Stimulated activated CD4-positive, alpha-beta T cell treated with anti-CD3 and anti-CD28 coated beads, Interleukin-1b, Interleukin-23, amount 100 ng/mL, for 48 hours (primary cell): ENCODE data around the gene TUBGCP5.

ENCODE experiments used
- DNase-seq: peaks from one replicate; pipeline ENCODE4 v3.0.0-alpha.2; 2020

Gene TUBGCP5

DNA sequence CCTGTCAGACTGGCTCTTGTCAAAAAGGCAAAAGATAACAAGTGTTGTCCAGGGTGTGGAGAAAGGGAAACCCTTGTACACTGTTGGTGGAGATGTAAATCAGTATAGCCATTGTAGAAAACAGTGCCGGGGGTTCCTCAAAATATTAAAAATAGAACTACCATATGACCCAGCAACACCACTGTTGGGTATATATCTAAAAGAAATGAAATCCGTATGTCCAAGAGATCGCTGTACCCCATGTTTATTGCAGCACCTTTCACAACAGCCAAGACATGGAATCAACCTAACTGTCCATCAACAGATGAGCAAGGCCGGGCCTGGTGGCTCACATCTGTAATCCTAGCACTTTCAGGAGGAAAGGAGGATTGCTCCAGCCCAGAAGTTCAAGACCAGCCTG, 65.4 kb downstream of the TUBGCP5 start:
- DNase-seq, result no peak

DNA sequence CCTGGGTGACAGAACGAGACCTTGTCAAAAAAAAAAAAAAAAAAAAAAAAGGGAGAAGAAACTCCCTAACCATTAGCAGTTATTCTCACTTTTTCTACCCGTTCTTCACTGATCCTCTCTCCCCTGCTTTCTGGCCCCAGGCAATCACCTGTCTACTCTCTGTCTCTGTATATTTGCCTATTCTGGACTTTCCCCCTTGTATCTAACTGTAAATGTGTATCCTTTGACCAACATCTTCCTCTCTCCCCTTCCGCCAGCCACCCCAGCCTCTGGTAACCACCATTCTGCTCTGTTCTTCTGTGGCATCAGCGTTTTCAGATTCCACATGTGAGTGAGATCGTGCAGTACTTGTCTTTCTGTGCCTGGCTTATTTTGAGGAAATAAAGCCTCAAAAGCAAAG, 66.1 kb downstream of the TUBGCP5 start:
- DNase-seq, result no peak

- DNase-seq, result no peak
These were observed 69.9 kb downstream of the TUBGCP5 start for GRCh38 chr15:22969489-22969888.

- no peak for DNase-seq
These were observed 71.0 kb downstream of the TUBGCP5 start for GRCh38 chr15:22968366-22968765.

DNA sequence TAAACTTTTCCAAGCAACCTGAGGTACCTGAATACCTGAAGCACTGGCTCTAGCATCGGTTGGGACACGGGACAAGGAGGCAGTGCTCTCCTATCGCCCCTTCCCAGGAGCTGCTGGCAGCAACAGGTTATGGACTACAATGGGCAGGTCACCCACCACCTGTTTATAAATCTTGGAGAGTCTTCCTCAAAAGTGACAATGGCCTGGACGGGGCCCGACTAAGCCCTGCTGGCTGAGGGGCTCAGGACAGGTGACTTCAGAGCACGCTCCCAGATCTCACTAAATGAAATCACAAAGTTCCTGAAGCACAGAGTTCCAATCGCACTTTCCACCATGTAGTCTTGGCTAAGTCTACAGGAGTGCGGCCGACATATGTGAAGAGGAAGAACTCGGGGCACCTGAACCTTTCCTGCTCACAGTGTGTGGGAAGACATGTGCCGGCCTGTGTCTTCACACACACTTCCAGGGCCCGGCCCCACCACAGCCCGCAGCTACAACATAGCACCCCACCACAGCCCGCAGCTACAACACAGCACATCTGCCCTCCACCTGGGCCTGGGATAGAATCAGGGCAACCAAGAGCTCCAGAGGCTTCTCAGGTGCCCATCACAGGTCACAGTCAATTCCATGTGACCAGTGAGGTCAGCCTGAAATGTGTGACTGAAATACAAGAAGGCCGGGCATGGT, 72.1 kb downstream of the TUBGCP5 start:
- no peak for DNase-seq

DNA sequence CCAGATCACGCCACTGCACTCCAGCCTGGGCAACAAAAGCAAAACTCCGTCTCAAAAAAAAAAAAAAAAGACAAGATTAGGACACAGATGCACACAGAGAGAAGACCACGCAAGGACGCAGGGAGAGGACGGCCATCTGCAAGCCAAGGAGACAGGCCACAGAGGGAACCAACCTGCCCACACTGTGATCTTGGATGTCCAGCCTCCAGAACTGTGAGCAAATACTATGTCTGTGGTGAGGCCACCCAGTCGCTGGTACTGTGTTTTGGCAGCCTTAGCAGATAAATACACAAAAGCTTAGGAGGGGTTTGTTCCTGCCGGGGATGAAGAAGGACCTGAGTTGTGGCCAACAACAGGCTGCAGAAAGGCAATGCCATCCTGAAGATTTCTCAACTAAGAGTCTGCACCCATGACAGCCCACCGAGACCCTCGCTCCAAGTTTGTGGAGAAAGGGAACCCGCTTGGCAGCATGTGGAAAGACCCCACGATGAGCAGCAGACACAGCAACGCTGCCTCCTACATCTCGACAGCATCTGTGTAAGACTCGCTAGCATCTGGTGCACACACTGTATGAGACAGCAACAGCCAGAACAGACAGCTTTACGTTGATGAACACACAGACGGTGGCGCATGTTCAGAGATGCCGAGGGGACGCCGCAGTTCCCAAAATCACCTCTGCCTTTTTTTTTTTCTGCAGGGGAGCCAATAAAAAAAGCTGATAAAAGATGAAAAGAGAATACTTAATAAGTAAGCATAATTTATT, 72.9 kb downstream of the TUBGCP5 start:
- no peak for DNase-seq

- no peak for DNase-seq
These were observed 75.7 kb downstream of the TUBGCP5 start for GRCh38 chr15:22963641-22964040.

GRCh38 chr15:22962611-22963010, 76.8 kb downstream of the TUBGCP5 start:
- DNase-seq, result no peak

DNA sequence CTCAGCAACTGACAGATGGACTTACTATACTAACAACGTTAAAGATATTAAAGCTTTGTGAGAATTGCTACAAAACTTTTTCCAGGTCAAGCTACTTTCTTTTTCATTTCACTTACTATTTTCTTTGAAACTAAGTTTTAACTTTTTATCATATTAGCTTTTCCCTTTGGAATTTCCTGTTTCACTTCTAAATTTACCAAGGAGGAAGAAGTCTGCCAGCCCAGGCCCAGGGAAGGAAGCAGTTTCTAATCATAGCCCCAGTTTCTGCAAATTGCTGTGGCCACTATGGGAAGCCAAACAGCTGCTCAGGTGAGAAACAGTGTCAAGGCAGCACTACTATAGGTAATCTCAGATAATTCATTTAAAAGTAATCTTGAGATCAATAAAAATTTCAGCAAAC, 77.6 kb downstream of the TUBGCP5 start:
- no peak for DNase-seq

DNA sequence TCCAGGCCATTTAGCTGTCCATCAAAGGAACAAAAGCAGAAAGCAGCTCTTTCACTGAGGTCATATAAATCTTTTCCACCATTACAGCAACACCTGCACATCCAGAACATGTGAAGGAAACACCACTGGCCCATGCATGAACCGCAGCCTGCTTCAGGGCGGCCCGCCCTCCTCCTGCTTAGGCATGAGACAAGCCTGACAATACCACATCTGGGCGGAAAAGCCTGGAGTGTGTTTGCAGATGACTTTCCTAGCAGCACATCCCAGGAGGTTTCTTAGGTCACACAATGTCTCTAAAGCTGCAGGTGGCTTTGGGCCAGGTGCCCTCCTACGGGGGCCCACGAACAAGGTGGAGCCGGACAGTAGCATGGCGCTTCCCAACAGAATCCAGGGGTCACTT, 78.8 kb downstream of the TUBGCP5 start:
- no peak for DNase-seq

DNA sequence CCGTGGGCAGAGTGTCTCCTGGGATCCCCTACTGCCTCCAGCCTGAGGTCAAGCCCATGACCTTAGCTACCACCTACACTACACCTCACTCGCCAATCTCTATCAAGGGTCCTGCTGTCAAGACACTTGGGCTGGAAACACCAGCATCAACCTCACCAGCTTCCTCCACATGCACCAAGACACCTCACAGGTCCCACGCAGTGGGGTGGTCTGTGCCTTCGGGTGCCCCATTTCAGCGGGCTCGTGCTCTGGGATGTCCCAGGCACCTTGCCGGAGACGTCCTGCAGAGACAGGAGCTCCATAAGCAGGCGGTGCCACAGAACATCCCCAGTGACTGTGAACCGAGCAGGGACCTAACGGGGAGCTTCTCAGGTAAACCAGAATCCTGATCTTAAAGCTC, 79.2 kb downstream of the TUBGCP5 start:
- no peak for DNase-seq

GRCh38 chr15:22959321-22960101, 79.9 kb downstream of the TUBGCP5 start:
- no peak for DNase-seq

DNA sequence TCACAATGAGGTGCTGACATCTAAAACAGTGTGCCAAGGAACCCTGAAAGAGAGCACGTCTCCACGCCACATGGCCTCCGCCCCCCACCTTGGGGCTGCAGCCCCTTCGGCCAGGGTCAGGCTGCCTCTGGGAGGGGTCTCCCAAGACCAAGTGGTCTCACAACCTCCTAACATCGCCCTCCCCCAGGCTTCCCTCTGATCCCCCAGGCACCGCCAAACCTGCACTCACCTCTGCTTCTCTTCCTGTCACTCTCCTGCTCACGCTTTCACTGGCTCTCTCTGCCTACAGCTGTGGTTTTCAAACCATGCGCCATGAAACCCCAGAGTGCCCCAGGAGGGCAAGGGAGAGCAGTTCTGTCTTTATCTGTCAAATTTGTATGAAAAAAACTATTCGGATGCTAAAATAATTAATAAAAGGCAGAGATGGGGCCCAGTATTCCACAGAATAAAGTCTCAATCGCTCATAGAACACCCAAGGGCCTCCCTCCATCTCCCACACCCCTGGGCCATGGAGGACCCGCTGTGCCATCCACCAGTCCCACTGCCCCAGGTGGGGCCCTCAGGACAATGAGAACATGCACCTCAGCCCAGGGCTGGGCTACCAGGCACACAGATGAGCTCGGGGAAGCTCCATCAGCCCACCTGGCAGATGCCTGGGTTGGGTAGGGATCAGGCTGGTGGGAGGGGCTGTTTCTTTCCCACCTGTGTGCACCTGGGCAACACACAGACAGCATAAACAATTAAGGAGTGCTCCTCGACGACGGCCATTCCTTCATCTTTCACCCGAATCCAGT, 80.7 kb downstream of the TUBGCP5 start:
- no peak for DNase-seq

DNA sequence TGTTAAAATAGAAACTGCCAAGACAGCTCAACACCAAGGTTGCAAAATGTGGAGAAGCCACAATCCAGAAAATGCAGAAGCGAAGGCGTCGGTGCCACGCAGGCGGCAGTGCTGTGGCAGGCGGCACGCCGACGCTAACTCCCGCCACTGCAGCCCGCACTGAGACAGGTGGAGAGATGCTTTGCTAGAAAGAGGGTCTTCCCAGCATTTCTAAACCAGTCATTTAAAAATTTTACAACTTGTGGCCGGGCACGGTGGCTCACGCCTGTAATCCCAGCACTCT, 82.5 kb downstream of the TUBGCP5 start:
- no peak for DNase-seq

DNA sequence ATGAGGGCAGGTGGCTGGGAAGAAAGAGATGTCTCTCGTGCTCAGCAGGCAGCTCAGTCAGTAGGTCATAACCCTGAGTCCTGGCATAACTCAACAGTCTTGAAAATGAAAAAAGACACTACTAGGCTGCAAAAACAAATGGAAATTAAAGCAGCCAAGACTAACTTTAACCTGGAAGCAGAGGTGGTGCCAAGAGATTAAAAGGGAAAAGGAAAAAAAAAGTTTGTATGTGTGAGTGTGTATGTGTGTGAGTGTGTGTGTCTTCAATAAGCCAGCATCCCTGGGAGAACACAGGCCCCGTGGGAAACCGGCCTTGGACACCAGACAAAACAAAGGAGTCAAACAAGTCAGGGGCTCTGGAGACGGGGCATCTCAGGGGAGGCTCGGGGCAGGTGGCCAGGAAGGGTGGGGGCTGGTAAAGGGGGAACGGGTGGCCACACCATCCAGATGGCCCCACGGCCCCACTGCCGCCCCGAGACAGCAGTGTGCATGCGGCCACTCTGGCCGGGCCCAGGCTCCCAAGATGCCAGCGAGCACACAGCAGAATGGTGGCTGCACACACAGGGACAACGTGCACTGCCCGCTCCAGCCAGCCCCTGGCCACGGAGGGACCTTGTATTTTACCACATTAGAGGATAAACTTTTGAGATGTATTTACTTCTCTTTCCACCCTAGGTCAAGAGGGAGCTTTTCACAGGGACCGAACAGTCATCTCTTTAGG, 83.0 kb downstream of the TUBGCP5 start:
- no peak for DNase-seq

DNA sequence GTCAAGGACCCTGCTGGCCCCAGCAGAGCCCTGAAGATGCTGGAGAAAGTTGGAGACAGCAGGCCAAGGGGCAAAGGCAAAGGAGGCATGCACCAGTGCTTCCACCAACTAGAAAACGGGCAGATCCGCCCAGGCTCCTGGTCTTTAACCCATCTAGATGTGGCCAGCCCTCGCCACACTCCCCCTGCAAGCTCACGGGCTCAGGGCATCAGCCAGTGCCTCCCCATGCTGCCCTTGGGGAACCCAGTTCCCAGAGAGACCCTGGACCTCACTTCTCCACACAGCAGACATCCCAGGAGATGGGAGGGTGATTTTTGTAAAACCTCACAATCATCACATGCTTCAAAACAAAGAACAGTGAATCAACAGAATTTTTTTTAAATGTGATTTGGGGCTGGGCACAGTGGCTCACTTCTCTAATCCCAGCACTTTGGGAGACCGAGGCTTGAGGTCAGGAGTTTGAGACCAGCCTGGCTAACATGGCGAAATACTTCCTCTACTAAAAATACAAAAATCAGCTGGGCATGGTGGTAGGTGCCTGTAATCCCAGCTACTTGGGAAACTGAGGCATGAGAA, 83.7 kb downstream of the TUBGCP5 start:
- no peak for DNase-seq

DNA sequence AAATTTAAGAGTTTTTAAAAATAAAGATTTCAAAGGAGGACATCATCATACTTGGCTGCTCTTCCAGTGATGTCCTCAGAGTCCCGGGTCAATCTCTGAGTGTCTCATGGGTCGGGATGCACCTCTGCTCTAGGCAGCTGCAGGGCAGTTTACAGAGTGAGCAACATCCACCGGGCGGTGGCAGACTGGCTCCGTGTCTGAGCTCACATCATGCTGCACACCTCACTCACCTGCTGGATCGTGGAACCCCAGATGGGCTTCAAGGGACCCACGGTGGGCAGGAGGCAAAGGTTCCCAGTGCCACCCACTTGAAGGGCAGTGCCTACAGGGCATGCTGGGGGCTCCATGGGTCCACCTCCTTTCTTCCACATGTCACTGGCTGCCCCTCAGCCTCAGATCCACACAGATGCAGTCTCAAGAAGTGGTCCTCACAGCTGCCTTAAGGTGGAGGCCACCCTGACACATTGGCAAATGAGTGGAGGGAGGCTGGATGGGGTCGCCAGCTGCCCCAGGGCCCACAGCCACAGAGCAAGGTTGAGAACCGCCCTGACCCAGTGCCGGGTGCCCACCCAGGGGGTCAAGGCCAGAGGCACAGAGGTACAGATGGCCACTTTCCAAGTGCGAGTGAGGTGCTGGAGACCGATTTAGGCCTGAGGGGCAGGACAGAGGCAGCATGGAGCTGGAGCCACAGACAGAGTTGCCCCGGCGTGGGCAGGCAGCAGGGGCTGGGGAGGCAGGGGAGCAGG, 84.4 kb downstream of the TUBGCP5 start:
- DNase-seq, result no peak

GRCh38 chr15:22954326-22954725, 85.0 kb downstream of the TUBGCP5 start:
- DNase-seq, result no peak

GRCh38 chr15:22952796-22953579, 86.4 kb downstream of the TUBGCP5 start:
- DNase-seq, result no peak
